Measurements from ENCODE around the gene PLEKHA1.

PLEKHA1 gene

DNA sequence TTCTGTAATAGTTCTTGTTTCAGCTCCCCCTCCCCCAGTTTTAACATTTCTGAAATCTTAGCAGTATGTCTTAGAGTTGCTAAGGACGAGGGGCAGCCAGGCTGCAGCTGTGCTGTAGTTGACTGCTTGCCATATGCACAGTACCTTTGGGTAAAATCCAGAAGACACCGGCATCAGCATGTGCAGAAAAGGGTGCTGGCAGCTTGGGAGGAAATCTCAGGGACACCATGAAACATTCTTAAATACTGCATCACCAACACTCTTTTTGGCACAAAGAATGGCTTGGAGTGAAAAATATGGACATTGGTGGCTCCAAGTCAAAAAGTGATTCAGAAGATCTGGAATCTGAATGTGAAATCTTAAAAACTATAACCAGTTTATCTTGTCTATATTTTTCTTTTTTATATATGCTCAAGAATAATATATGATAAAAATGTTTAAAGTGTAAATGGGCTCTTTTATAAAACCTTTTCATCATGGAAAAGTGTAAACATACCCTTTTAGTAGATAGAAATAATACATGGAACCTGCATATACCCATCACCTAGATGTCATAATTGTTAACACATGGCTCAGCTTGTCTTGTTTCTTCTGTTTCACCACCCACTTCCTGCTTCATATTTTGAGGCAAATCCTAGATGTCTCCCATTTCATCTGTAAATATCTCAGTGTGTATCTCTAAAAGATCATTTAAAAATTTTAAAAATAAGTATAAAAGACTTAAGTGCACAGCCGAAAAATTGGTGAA, 45.5 kb downstream of the PLEKHA1 start:
- DNase-seq (ENCODE audit: low read depth) = no peak
- no peak overlapping the region for H3K4me3 ChIP-seq (ENCODE audit: low read length)
- TF ChIP-seq, protein P1, sequence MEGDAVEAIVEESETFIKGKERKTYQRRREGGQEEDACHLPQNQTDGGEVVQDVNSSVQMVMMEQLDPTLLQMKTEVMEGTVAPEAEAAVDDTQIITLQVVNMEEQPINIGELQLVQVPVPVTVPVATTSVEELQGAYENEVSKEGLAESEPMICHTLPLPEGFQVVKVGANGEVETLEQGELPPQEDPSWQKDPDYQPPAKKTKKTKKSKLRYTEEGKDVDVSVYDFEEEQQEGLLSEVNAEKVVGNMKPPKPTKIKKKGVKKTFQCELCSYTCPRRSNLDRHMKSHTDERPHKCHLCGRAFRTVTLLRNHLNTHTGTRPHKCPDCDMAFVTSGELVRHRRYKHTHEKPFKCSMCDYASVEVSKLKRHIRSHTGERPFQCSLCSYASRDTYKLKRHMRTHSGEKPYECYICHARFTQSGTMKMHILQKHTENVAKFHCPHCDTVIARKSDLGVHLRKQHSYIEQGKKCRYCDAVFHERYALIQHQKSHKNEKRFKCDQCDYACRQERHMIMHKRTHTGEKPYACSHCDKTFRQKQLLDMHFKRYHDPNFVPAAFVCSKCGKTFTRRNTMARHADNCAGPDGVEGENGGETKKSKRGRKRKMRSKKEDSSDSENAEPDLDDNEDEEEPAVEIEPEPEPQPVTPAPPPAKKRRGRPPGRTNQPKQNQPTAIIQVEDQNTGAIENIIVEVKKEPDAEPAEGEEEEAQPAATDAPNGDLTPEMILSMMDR (conservative IDR thresholded peaks at IDR 0.05; ENCODE audit: low read depth, low read length) = no peak

DNA sequence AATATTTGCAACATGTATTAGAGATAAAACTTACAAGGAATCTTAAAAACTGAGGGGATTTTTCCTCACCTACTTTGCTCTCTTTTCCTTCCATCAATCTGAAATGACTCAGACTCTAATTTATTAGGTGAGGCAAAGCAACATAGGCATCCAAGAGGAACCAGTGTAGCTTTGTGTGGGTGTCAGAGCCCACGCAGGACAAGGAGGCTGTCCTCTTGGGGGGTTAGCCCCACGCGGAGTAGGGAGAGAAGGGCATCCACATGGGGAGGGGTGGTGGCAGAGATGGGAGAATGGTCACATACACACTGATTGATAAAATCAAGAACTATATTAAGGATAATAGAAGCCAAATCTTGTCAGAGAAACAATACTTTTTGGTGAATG, 46.1 kb downstream of the PLEKHA1 start:
- TF ChIP-seq, protein P1 (conservative IDR thresholded peaks at IDR 0.05; ENCODE audit: low read depth, low read length) = no peak
- H3K4me3 ChIP-seq (ENCODE audit: low read length) = no peak overlapping the region
- no peak for DNase-seq (ENCODE audit: low read depth)

DNA sequence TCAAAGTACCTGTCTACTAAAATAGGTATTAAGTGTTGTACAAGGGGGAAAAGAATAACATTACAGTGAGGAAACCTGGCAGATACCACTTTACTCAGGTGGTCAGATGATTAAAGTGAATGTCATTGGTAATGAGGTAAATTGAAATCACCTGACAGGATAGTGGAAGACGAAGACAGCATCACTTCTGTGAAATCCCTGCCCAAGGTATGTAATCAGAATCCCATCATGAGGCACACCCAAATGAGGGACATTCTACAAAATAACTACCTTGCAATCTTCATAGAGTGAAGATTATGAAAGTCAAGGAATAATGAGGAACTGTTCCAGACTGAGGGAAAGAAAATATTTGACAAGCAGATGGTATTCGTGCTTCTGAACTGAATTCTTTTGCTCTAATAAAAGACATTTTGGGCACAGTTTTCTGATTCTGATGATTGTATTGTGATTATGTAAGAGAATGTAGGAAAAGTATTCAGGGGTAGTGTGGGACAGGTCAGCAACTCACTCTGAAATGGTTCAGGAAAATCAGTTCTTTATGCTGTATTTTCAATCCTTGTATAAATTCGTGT, 46.6 kb downstream of the PLEKHA1 start:
- TF ChIP-seq, protein P1 (conservative IDR thresholded peaks at IDR 0.05; ENCODE audit: low read depth, low read length) = no peak
- DNase-seq (ENCODE audit: low read depth) = no peak
- no peak overlapping the region for H3K4me3 ChIP-seq (ENCODE audit: low read length)

DNA sequence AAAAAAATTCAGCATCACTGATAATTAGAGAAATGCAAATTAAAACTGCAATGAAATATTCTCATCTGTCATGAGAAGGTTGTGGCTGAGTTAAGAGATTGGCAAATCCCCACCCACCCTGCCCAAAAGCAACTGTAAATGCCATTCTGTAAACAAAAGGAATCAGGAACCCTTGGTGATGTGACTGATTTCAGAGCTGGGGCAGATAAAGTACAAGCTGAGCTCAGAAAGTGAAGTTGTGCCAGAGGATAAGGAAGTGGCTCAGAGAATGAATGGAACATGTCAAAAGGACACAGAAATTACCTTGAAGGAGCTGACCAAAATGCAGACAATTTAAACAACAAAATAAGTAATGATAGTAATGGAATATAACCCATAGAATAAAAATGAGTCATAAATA, 47.2 kb downstream of the PLEKHA1 start:
- H3K4me3 ChIP-seq (ENCODE audit: low read length) = no peak overlapping the region
- DNase-seq (ENCODE audit: low read depth) = no peak
- TF ChIP-seq, protein P1 (conservative IDR thresholded peaks at IDR 0.05; ENCODE audit: low read depth, low read length) = no peak

DNA sequence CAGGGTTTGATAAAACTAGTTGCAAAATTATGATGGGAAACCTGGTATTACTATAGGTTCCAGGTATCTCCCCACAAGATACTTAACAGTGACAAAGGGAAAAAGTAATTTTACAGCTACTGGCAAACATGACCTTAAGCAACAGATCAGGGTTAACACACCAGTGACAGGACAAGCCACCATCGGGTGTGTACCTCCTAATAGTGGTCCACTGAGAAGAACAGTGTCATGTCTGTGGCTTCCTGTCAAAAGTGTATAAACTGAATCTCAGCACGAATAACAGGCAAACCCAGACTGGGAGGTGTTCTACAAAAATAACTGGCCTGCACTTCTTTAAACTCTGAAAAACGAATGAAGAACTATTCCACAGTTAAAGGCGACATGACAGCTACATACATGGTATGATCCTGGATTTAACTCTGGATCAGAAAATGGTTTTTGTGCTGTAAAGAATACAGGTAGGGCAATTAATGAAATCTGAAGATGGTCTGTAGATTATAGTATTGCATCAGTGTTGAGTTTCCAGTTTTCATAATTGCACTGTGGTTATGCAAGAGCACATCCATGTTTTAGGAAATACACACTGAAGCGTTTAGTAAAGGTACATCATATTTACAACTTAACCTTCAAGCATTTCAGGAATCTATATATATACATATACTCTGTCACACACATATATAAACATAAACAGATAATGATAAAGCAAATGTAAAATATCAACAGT, 47.9 kb downstream of the PLEKHA1 start:
- TF ChIP-seq, protein P1 (conservative IDR thresholded peaks at IDR 0.05; ENCODE audit: low read depth, low read length) = no peak
- no peak overlapping the region for H3K4me3 ChIP-seq (ENCODE audit: low read length)
- DNase-seq (ENCODE audit: low read depth) = no peak

DNA sequence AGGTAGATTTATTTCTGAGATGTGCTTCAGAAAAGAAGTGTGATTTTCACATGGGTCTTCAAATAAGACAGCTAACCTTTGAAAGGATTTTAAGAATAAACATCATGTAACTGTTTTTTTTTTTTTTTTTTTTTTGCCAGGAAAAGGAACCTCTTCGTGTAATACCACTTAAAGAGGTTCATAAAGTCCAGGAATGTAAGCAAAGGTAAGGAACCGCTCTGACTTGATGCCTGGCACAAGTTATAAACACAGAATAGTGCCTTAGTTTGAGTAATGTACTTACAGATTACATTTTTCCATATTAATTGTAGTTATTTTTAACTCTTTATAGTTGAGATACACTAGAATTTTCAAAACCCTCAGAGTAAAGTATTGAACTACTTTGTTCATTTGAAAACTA, 49.6 kb downstream of the PLEKHA1 start:
- TF ChIP-seq, protein P1 (conservative IDR thresholded peaks at IDR 0.05; ENCODE audit: low read depth, low read length) = no peak
- no peak for DNase-seq (ENCODE audit: low read depth)

More for the DNA sequence above, 49.6 kb downstream of the PLEKHA1 start:
- H3K4me3 ChIP-seq (ENCODE audit: low read length) = no peak overlapping the region
